T-helper 1 cell treated with Interleukin-12 subunit alpha and Interleukin-12 subunit beta and Interleukin-4 antibody, amounts not matched to agents 30 ng/mL and 1 ng/mL, for 36 hours (primary cell): Measurements from ENCODE around the gene SARDH. TPM values are rescaled to one million over a fixed set of nuclear protein-coding genes. Genes with fewer than 3 reads are reported as not detected.

Source experiments
- intact Hi-C: fragments of 100-400 bp; cut with micrococcal nuclease; formaldehyde crosslinking; loops from one replicate; pipeline ENCODE4 v1.15.1; 2024
- total RNA-seq: library from RNA; stranded (reverse); gene quantifications from 2 replicates; pipeline ENCODE4 v1.2.3, GENCODE V29; 2022

SARDH gene
- total RNA-seq, 1 donor from 2014 or later, result 0.71 TPM

- intact Hi-C loops, result no loop called here
Measured at GRCh38 chr9:133715866-133716563, 22.1 kb downstream of the SARDH start.

GRCh38 chr9:133715295-133715865, 22.8 kb downstream of the SARDH start:
- intact Hi-C loops, result no loop called here

GRCh38 chr9:133714606-133715294, 23.4 kb downstream of the SARDH start:
- intact Hi-C loops, result no loop called here

- intact Hi-C loops, result no loop called here
Measured at GRCh38 chr9:133713960-133714495, 24.1 kb downstream of the SARDH start.

- intact Hi-C loops, result no loop called here
Measured at GRCh38 chr9:133713150-133713959, 24.8 kb downstream of the SARDH start.

- intact Hi-C loops, result no loop called here
Measured at GRCh38 chr9:133712221-133713100, 25.7 kb downstream of the SARDH start.

DNA sequence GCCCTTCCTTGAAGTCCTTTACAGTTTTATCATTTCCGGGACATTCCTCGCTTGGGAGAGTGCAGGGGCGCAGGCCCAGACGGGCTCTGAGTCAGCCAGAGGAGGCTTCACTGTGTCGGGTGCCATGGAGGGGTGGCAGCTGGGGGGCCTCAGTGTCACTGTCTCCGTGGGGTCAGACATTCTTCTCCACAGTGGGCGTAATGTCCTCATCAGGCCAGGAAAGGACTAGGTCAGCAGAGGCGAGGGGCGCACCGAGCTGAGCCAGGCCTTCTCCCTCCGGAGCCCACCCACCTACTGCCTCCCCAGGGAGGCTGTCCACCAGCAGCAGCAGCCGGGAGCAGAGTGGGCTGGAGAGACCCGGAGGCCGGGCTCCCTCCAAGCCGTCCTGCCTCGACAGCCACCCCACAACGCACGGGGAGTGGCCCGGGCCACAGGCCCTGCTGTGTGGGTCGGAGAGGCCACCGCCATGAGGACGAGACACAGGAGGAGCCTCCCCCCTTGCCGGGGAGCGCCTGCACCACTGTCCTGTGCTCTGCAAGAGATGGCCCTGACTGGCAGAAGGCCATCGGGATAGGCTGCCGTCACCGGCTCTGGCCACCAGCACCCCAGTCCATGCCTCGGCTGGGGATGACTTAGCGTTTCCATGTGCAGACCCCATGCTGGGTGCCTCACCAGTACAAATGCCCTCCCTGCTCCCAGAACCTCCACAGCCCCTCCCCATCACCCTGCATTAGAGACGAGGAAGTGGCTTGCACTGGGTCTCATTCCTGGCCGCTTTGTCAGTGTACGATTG, 26.5 kb downstream of the SARDH start:
- intact Hi-C loops, result no loop called here

- intact Hi-C loops, result no loop called here
Measured at GRCh38 chr9:133710661-133711427, 27.3 kb downstream of the SARDH start.

- intact Hi-C loops, result no loop called here
Measured at GRCh38 chr9:133709691-133710571, 28.2 kb downstream of the SARDH start.

- intact Hi-C loops, result no loop called here
Measured at GRCh38 chr9:133709015-133709611, 29.0 kb downstream of the SARDH start.

DNA sequence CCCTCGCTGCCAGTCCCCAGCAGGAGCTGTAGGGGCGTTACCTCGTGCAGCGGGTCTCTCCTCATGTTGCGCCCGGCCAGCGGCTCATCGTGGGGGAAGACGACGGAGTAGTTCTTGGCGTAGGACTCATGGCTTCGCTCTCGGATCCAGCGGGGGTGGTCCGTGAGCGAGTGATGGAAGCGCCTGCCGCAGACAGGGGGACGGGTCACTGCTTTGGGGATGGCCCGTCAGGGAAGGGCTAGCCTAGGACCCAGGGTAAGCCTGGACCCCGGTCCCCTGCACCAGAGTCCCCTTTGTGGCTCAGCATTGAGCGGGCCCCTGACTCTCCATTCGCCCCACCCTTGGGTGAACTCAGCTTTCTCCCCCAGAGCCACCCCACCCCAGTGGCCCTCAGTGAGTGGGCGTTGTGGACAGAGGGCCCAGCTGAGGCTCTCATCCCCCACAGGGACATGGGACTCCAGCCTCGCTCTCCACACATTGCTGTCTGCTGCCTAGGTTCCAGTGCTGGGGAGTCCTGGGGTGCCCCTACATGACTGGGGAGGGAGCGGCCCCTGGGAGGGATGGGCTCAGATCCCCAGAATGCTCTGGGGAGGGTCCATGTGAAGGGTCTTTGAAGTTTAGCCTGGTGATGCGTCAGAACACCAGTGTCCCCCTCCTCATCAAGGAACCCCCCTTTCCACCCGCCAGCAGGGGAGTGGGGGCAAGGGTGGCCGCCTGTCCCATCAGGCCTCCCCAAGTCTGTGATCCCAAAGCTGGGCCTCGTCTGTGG, 29.7 kb downstream of the SARDH start:
- intact Hi-C loops, result no loop called here

DNA sequence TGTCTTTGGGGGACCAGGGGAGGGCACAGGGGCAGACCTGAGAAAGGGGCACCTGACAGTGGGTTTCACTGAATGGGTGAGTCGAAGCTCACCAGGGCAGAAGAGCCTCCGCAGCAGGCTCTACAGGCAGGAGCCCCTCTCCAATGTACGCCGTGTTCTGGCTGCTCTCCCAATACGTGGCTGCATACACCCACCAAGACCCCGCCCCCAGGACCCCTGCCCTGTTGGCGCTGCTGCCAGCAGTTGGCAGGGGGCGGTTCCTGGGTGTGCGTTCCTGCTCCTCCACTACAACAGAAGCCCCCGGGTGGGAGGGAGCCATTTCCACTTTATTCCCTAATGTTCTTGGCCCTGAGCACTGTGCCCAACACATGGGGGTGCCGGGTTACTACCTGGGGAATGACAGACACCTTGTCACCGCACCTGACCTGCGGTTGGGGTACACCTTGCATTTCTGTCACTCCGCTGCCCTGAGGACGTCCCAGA, 30.3 kb downstream of the SARDH start:
- intact Hi-C loops, result no loop called here

- intact Hi-C loops, result no loop called here
Measured at GRCh38 chr9:133707065-133707762, 30.9 kb downstream of the SARDH start.

- intact Hi-C loops, result no loop called here
Measured at GRCh38 chr9:133706307-133707050, 31.7 kb downstream of the SARDH start.

- intact Hi-C loops, result no loop called here
Measured at GRCh38 chr9:133705576-133705975, 32.6 kb downstream of the SARDH start.
